ENCODE results near the gene MTG2.

DNA sequence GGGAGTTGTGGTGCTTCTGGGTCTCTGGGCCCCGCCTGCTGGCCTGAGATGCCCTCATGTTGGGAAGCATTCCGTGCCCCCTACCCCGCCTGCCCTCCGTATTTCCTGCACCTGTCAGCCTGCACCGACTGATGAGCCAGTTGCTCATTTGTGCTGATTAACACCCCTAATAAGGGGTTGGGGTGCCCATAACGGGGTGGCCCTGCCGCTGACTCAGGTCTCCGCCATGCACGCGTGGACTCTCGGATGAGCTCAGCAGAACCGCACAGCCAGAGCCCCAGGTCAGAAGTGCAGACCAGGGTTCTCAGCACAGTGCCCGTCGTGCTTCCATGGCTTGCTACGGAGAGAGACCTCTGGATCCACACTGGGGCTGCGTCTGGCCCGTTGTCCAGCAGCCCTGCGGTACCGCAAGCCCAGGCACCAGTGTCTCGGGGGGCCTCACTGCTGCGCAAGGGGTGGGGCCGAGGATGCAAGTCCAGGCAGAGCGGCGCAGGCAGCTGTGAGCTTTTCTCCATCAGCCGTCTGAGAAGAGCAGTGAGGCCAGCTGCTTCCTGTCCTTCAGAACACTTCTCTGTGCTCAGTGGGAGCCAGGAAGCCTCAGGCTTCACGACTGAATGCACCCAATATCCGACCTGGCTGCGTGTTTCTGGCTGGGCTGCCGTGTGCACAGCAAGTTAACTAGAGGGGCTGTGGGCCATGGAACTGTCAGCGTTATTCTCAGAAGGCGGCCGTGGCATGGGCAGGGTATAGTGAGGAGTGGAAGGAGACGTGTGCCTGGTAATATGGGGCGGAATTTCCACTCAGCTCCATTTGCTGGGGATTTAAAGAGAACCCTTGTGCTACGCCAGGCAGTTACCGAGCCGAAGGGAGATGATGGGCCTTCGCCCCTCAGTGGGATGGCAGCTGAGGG lies 18.6 kb downstream of the MTG2 start:
- no peak for TF ChIP-seq POLR2AphosphoS5 (IDR thresholded peaks at IDR 0.05)
- TF ChIP-seq, protein P1, sequence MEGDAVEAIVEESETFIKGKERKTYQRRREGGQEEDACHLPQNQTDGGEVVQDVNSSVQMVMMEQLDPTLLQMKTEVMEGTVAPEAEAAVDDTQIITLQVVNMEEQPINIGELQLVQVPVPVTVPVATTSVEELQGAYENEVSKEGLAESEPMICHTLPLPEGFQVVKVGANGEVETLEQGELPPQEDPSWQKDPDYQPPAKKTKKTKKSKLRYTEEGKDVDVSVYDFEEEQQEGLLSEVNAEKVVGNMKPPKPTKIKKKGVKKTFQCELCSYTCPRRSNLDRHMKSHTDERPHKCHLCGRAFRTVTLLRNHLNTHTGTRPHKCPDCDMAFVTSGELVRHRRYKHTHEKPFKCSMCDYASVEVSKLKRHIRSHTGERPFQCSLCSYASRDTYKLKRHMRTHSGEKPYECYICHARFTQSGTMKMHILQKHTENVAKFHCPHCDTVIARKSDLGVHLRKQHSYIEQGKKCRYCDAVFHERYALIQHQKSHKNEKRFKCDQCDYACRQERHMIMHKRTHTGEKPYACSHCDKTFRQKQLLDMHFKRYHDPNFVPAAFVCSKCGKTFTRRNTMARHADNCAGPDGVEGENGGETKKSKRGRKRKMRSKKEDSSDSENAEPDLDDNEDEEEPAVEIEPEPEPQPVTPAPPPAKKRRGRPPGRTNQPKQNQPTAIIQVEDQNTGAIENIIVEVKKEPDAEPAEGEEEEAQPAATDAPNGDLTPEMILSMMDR (IDR thresholded peaks at IDR 0.05) = no peak
